ENCODE measurements around the gene SUPT6H. TPM values are rescaled to one million over a fixed set of nuclear protein-coding genes. Genes with fewer than 3 reads are reported as not detected.
"Not testable (repeated sequence)": the region's sequence is repeated elsewhere in the genome, so short reads cannot be mapped to it uniquely, and the experiment has no call there.

Gene SUPT6H
- polyA plus RNA-seq, 4 donors: 26.4 to 69.7 (median 29.0) TPM

GRCh38 chr17:28658342-28658741 is 3.7 kb upstream of the SUPT6H start:
- WGBS, 3 donors: 93 to 98% (median 93%) methylated on average over 5 of the region's 8 CpGs
- H3K27ac ChIP-seq (ENCODE audit: low read depth in 1 of 3, low read length in 2 of 3); DNase-seq; FAIRE-seq; H3K4me1 ChIP-seq (ENCODE audit: control insufficient read depth in 3 of 3, insufficient read depth in 2 of 3, low read depth in 1 of 3, low read length in 2 of 3); H3K9me3 ChIP-seq (ENCODE audit: control insufficient read depth in 2 of 2, insufficient read depth in 1 of 2, low read depth in 1 of 2, low read length in 1 of 2); H3K27me3 ChIP-seq (ENCODE audit: control insufficient read depth in 3 of 3, insufficient read depth in 3 of 3, low read length in 3 of 3); H3K4me3 ChIP-seq (ENCODE audit: low read depth in 1 of 3, low read length in 3 of 3): not testable (repeated sequence)
- peaks cover 4 to 43% (median 4%) of the 10 kb centered on the region in 3 donors for H3K36me3 ChIP-seq (ENCODE audit: control insufficient read depth in 3 of 3, insufficient read depth in 2 of 3, low read depth in 1 of 3, low read length in 3 of 3)

GRCh38 chr17:28658766-28659496 is 3.1 kb upstream of the SUPT6H start:
- WGBS, 3 donors: 96 to 99% (median 97%) methylated on average over 32 to 46 of the region's 46 CpGs
- not testable (repeated sequence) for H3K4me3 ChIP-seq (ENCODE audit: low read depth in 1 of 3, low read length in 3 of 3); FAIRE-seq; H3K27ac ChIP-seq (ENCODE audit: low read depth in 1 of 3, low read length in 2 of 3); H3K4me1 ChIP-seq (ENCODE audit: control insufficient read depth in 3 of 3, insufficient read depth in 2 of 3, low read depth in 1 of 3, low read length in 2 of 3); H3K9me3 ChIP-seq (ENCODE audit: control insufficient read depth in 2 of 2, insufficient read depth in 1 of 2, low read depth in 1 of 2, low read length in 1 of 2); H3K27me3 ChIP-seq (ENCODE audit: control insufficient read depth in 3 of 3, insufficient read depth in 3 of 3, low read length in 3 of 3); DNase-seq
- peaks cover 4 to 39% (median 4%) of the 10 kb centered on the region in 3 donors for H3K36me3 ChIP-seq (ENCODE audit: control insufficient read depth in 3 of 3, insufficient read depth in 2 of 3, low read depth in 1 of 3, low read length in 3 of 3)

- H3K9me3 ChIP-seq (ENCODE audit: control insufficient read depth in 2 of 2, insufficient read depth in 1 of 2, low read depth in 1 of 2, low read length in 1 of 2); DNase-seq; H3K4me1 ChIP-seq (ENCODE audit: control insufficient read depth in 3 of 3, insufficient read depth in 2 of 3, low read depth in 1 of 3, low read length in 2 of 3); H3K27ac ChIP-seq (ENCODE audit: low read depth in 1 of 3, low read length in 2 of 3); H3K27me3 ChIP-seq (ENCODE audit: control insufficient read depth in 3 of 3, insufficient read depth in 3 of 3, low read length in 3 of 3); FAIRE-seq; H3K4me3 ChIP-seq (ENCODE audit: low read depth in 1 of 3, low read length in 3 of 3): not testable (repeated sequence)
- H3K36me3 ChIP-seq (ENCODE audit: control insufficient read depth in 3 of 3, insufficient read depth in 2 of 3, low read depth in 1 of 3, low read length in 3 of 3): peaks cover 4 to 36% (median 4%) of the 10 kb centered on the region in 3 donors
- WGBS, 3 donors: 97 to 100% (median 97%) methylated on average over 23 of the region's 23 CpGs
Observed at GRCh38 chr17:28659497-28659881, 2.5 kb upstream of the SUPT6H start.

- 0% methylated on average over 10 of the region's 10 CpGs for WGBS, 3 donors
- H3K4me3 ChIP-seq (ENCODE audit: low read depth in 1 of 3, low read length in 3 of 3): peak overlapping the region; percentile 76 to 99 (median 94)
- DNase-seq: no peak
- H3K36me3 ChIP-seq (ENCODE audit: control insufficient read depth in 3 of 3, insufficient read depth in 2 of 3, low read depth in 1 of 3, low read length in 3 of 3): peaks cover 2 to 31% (median 4%) of the 10 kb centered on the region in 3 donors
- H3K4me1 ChIP-seq (ENCODE audit: control insufficient read depth in 3 of 3, insufficient read depth in 2 of 3, low read depth in 1 of 3, low read length in 2 of 3): peaks cover 4 to 13% (median 10%) of the 10 kb centered on the region in 3 donors
- H3K27me3 ChIP-seq (ENCODE audit: control insufficient read depth in 3 of 3, insufficient read depth in 3 of 3, low read length in 3 of 3): no peaks in the 10 kb centered on the region
- FAIRE-seq: no peak
- peak overlapping the region; percentile 90 to 99 (median 96) for H3K27ac ChIP-seq (ENCODE audit: low read depth in 1 of 3, low read length in 2 of 3)
- H3K9me3 ChIP-seq (ENCODE audit: control insufficient read depth in 2 of 2, insufficient read depth in 1 of 2, low read depth in 1 of 2, low read length in 1 of 2): peaks cover 0 to 9% of the 10 kb centered on the region in 2 donors
Observed at GRCh38 chr17:28662527-28662829, 473 bp downstream of the SUPT6H start.

- peaks cover 4 to 13% (median 10%) of the 10 kb centered on the region in 3 donors for H3K4me1 ChIP-seq (ENCODE audit: control insufficient read depth in 3 of 3, insufficient read depth in 2 of 3, low read depth in 1 of 3, low read length in 2 of 3)
- no peaks in the 10 kb centered on the region for H3K27me3 ChIP-seq (ENCODE audit: control insufficient read depth in 3 of 3, insufficient read depth in 3 of 3, low read length in 3 of 3)
- H3K9me3 ChIP-seq (ENCODE audit: control insufficient read depth in 2 of 2, insufficient read depth in 1 of 2, low read depth in 1 of 2, low read length in 1 of 2): peaks cover 0 to 7% of the 10 kb centered on the region in 2 donors
- DNase-seq (no peak), FAIRE-seq (no peak)
- no peak overlapping the region for H3K4me3 ChIP-seq (ENCODE audit: low read depth in 1 of 3, low read length in 3 of 3)
- peaks cover 2 to 31% (median 4%) of the 10 kb centered on the region in 3 donors for H3K36me3 ChIP-seq (ENCODE audit: control insufficient read depth in 3 of 3, insufficient read depth in 2 of 3, low read depth in 1 of 3, low read length in 3 of 3)
- H3K27ac ChIP-seq (ENCODE audit: low read depth in 1 of 3, low read length in 2 of 3): no peak overlapping the region
Observed at GRCh38 chr17:28663723-28664122, 1.7 kb downstream of the SUPT6H start.

GRCh38 chr17:28665994-28666393 is 4.0 kb downstream of the SUPT6H start:
- H3K36me3 ChIP-seq (ENCODE audit: control insufficient read depth in 3 of 3, insufficient read depth in 2 of 3, low read depth in 1 of 3, low read length in 3 of 3): peaks cover 0 to 34% (median 2%) of the 10 kb centered on the region in 3 donors

GRCh38 chr17:28667870-28668269 is 5.9 kb downstream of the SUPT6H start:
- Histone ChIP-seq H3K27ac (ENCODE audit: low read depth in 1 of 3, low read length in 2 of 3) (no peak overlapping the region), H3K4me3 (ENCODE audit: low read depth in 1 of 3, low read length in 3 of 3) (no peak overlapping the region), H3K27me3 (ENCODE audit: control insufficient read depth in 3 of 3, insufficient read depth in 3 of 3, low read length in 3 of 3) (no peaks in the 10 kb centered on the region), H3K36me3 (ENCODE audit: control insufficient read depth in 3 of 3, insufficient read depth in 2 of 3, low read depth in 1 of 3, low read length in 3 of 3) (peaks cover 0 to 41% (median 9%) of the 10 kb centered on the region in 3 donors), H3K4me1 (ENCODE audit: control insufficient read depth in 3 of 3, insufficient read depth in 2 of 3, low read depth in 1 of 3, low read length in 2 of 3) (peaks cover 4 to 10% (median 6%) of the 10 kb centered on the region in 3 donors), H3K9me3 (ENCODE audit: control insufficient read depth in 2 of 2, insufficient read depth in 1 of 2, low read depth in 1 of 2, low read length in 1 of 2) (no peaks in the 10 kb centered on the region)
- no peak for DNase-seq
- 92 to 96% (median 95%) methylated on average over 1 of the region's 1 CpG for WGBS, 3 donors
- FAIRE-seq: no peak

More at GRCh38 chr17:28665994-28666393, 4.0 kb downstream of the SUPT6H start:
- Histone ChIP-seq H3K4me1 (ENCODE audit: control insufficient read depth in 3 of 3, insufficient read depth in 2 of 3, low read depth in 1 of 3, low read length in 2 of 3) (peaks cover 4 to 12% (median 9%) of the 10 kb centered on the region in 3 donors), H3K4me3 (ENCODE audit: low read depth in 1 of 3, low read length in 3 of 3) (no peak overlapping the region), H3K9me3 (ENCODE audit: control insufficient read depth in 2 of 2, insufficient read depth in 1 of 2, low read depth in 1 of 2, low read length in 1 of 2) (no peaks in the 10 kb centered on the region), H3K27ac (ENCODE audit: low read depth in 1 of 3, low read length in 2 of 3) (no peak overlapping the region), H3K27me3 (ENCODE audit: control insufficient read depth in 3 of 3, insufficient read depth in 3 of 3, low read length in 3 of 3) (no peaks in the 10 kb centered on the region)
- FAIRE-seq (no peak), DNase-seq (no peak)
- 66 to 88% (median 74%) methylated on average over 2 of the region's 2 CpGs for WGBS, 3 donors

- Histone ChIP-seq H3K4me1 (ENCODE audit: control insufficient read depth in 3 of 3, insufficient read depth in 2 of 3, low read depth in 1 of 3, low read length in 2 of 3) (peaks cover 0 to under 1% (median 0%) of the 10 kb centered on the region in 3 donors), H3K4me3 (ENCODE audit: low read depth in 1 of 3, low read length in 3 of 3) (no peak overlapping the region), H3K36me3 (ENCODE audit: control insufficient read depth in 3 of 3, insufficient read depth in 2 of 3, low read depth in 1 of 3, low read length in 3 of 3) (peaks cover 8 to 52% (median 19%) of the 10 kb centered on the region in 3 donors), H3K27me3 (ENCODE audit: control insufficient read depth in 3 of 3, insufficient read depth in 3 of 3, low read length in 3 of 3) (no peaks in the 10 kb centered on the region), H3K27ac (ENCODE audit: low read depth in 1 of 3, low read length in 2 of 3) (no peak overlapping the region), H3K9me3 (ENCODE audit: control insufficient read depth in 2 of 2, insufficient read depth in 1 of 2, low read depth in 1 of 2, low read length in 1 of 2) (no peaks in the 10 kb centered on the region)
- FAIRE-seq: no peak
- 90 to 96% (median 91%) methylated on average over 1 of the region's 1 CpG for WGBS, 3 donors
- no peak for DNase-seq
Observed at GRCh38 chr17:28669918-28670317, 7.9 kb downstream of the SUPT6H start.

- FAIRE-seq (no peak), DNase-seq (no peak)
- Histone ChIP-seq H3K4me1 (ENCODE audit: control insufficient read depth in 3 of 3, insufficient read depth in 2 of 3, low read depth in 1 of 3, low read length in 2 of 3) (no peaks in the 10 kb centered on the region), H3K36me3 (ENCODE audit: control insufficient read depth in 3 of 3, insufficient read depth in 2 of 3, low read depth in 1 of 3, low read length in 3 of 3) (peaks cover 36 to 77% (median 46%) of the 10 kb centered on the region in 3 donors), H3K9me3 (ENCODE audit: control insufficient read depth in 2 of 2, insufficient read depth in 1 of 2, low read depth in 1 of 2, low read length in 1 of 2) (no peaks in the 10 kb centered on the region), H3K27ac (ENCODE audit: low read depth in 1 of 3, low read length in 2 of 3) (no peak overlapping the region), H3K4me3 (ENCODE audit: low read depth in 1 of 3, low read length in 3 of 3) (no peak overlapping the region), H3K27me3 (ENCODE audit: control insufficient read depth in 3 of 3, insufficient read depth in 3 of 3, low read length in 3 of 3) (no peaks in the 10 kb centered on the region)
- WGBS, 3 donors: 77 to 95% (median 88%) methylated on average over 3 of the region's 3 CpGs
Observed at GRCh38 chr17:28675490-28675889, 13.5 kb downstream of the SUPT6H start.

Measured in small intestine (tissue), 7 donors.